Mononuclear cell (primary cell): ENCODE results near the gene GINS1. TPM values are rescaled to one million over a fixed set of nuclear protein-coding genes. Genes with fewer than 3 reads are reported as not detected.
"Not testable (repeated sequence)": the region's sequence is repeated elsewhere in the genome, so short reads cannot be mapped to it uniquely, and the experiment has no call there.

Source experiments
- H3K27me3 ChIP-seq: 2 replicates; pipeline ENCODE4 v1.6.0; 2011; ENCODE audit warnings: low read length, control low read depth; ENCODE audit not compliant: insufficient read depth
- H3K4me1 ChIP-seq: 2 replicates; pipeline ENCODE4 v1.5.1; 2011; ENCODE audit warnings: mild to moderate bottlenecking, low read length, control low read depth; ENCODE audit not compliant: insufficient read depth
- H3K4me3 ChIP-seq: 2 replicates; pipeline ENCODE4 v1.5.1; 2011; ENCODE audit warnings: mild to moderate bottlenecking, low read length, moderate library complexity
- H3K9me3 ChIP-seq: 2 replicates; pipeline ENCODE4 v1.5.1; 2011; ENCODE audit warnings: low read depth, mild to moderate bottlenecking, control low read depth, low read length
- total RNA-seq: library from RNA; depleted of rRNA; stranded (reverse); fragments of >200 nt; gene quantifications from one replicate; pipeline ENCODE4 v1.2.3, GENCODE V29; 2012

GINS1 gene
- total RNA-seq, 1 donor: 0.21 TPM

- no peaks in the 10 kb centered on the region for H3K4me1 ChIP-seq
- no peaks in the 10 kb centered on the region for H3K27me3 ChIP-seq
- no peaks in the 10 kb centered on the region for H3K9me3 ChIP-seq
- no peak overlapping the region for H3K4me3 ChIP-seq
These were observed 28.4 kb upstream of the GINS1 start for GRCh38 chr20:25378884-25379733.

DNA sequence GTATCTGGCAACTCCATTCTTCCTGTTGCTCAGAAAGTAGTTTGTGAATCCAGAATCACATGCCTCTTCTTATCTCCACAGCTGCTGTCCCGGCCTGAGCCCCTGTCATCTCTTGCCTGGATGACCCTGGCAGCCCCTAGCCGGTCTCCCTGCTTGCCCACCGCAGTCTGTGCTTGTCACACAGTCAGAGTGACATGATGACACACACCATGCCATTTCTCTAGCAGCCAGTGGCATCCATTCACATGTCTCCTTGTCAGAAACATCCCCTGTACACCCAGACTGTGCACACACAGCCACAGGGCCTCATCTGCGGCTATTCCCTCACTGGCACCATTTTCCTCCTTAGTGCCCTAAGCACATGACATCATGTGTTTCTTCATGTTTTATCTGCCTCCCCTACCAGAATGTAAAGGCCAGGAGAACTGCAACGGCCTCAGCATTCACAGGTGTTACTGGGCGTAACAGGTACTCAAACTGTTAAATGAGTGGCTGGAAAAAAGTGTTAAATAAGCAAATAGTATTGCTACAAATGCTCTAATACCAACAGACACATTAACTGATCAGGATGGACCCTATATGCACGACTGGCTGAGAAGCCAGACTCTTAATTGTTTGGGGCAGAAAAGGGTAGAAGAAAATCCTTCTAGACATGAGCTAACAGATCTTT is 26.4 kb upstream of the GINS1 start:
- Histone ChIP-seq H3K4me3 (no peak overlapping the region), H3K4me1 (no peaks in the 10 kb centered on the region), H3K27me3 (no peaks in the 10 kb centered on the region), H3K9me3 (no peaks in the 10 kb centered on the region)

GRCh38 chr20:25382704-25383370 is 24.6 kb upstream of the GINS1 start:
- H3K9me3 ChIP-seq: no peaks in the 10 kb centered on the region
- H3K4me3 ChIP-seq: no peak overlapping the region
- H3K4me1 ChIP-seq: no peaks in the 10 kb centered on the region
- no peaks in the 10 kb centered on the region for H3K27me3 ChIP-seq

DNA sequence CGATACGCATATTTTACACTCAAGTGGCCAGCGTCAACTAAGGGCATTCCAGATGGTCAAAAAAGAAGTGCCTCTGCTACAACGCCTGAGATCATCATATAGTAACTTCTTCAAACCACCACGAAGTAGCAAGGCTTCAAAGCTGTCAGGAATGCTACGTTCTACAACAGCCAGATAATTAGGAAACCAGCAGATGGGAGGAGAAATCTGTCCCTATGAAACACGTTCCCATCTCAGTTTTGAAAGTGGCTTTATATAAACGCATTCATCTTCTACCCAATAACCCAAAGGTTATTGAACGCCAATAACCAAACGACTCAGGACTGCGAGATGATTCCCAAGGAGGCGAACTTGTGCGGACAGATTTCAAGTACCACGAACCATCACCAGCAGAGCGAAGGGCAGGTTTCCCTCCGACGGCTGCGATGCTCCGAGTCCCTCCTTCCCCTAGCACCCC is 18.0 kb upstream of the GINS1 start:
- Histone ChIP-seq H3K4me1 (peaks cover 9% of the 10 kb centered on the region), H3K27me3 (no peaks in the 10 kb centered on the region), H3K4me3 (peak overlapping the region; percentile 59), H3K9me3 (no peaks in the 10 kb centered on the region)

DNA sequence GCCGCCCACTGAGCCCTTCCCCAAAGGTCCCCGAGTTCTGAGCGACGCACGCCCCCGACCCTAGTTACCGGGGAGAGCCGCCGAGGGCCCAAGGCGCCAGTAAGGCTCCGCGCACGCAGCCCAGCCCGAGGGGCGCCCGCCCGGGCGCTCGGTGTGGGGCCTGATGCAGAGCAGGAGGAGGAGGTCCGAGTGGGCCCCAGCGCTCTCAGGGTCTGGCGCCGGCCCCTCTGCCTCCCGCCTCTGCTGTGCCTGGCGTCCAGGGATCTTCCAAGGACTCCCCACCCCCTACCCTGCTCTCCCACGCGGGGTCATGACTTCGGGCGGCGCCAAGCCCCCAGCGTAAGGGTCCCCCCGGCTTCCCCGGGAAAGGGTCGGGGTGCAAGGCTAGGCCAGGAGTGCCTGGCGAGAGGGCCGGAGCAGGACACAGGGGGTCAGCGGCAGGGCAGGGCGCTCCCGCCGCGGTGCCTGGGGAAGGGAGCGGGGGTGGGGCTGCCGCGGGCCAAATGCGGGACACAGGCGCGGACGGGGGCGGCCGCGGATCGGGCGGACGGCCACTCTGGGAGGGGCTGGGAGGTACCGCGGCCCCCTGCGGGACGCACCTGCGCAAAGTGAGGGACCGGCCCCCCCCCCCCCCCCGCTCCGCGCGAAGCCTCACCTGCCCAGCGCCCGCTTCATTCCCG is 17.5 kb upstream of the GINS1 start:
- Histone ChIP-seq H3K4me3 (peak overlapping the region; percentile 59), H3K9me3 (no peaks in the 10 kb centered on the region), H3K27me3 (no peaks in the 10 kb centered on the region), H3K4me1 (peaks cover 9% of the 10 kb centered on the region)

GRCh38 chr20:25390538-25391528 is 16.6 kb upstream of the GINS1 start, which contains the start of gene ABHD12:
TSS of gene ABHD12 (minus strand) at chr20:25390835. CDS start at chr20:25390703, 132 bp downstream.
- Histone ChIP-seq H3K9me3 (no peaks in the 10 kb centered on the region), H3K4me1 (peaks cover 9% of the 10 kb centered on the region), H3K4me3 (peak within 1 kb of the TSS; percentile 59)

GRCh38 chr20:25394276-25394675 is 13.2 kb upstream of the GINS1 start:
- no peaks in the 10 kb centered on the region for H3K27me3 ChIP-seq
- no peaks in the 10 kb centered on the region for H3K9me3 ChIP-seq
- peaks cover 7% of the 10 kb centered on the region for H3K4me1 ChIP-seq
- H3K4me3 ChIP-seq: no peak overlapping the region

More at GRCh38 chr20:25390538-25391528, 16.6 kb upstream of the GINS1 start, which contains the start of gene ABHD12:
- no peaks in the 10 kb centered on the region for H3K27me3 ChIP-seq

DNA sequence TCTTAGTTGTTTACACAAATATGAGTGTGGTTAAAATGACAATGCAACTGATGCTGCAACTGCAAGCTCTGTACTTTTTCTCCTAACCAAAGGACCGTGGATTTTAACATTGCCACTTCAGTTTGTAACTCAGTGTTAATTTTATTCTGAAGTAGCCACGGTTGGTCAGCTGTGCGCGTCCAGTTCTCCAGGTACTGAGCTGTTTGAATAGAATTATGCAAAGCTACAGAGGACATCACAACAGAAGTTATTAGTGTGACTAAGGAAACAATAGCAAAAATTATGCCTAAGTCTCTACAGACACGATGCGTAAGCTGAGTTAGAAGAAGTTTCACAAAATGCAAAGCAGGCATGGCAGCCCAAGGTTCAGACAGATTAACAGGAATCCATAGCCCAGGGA is 12.5 kb upstream of the GINS1 start:
- no peak overlapping the region for H3K4me3 ChIP-seq
- peaks cover under 1% of the 10 kb centered on the region for H3K4me1 ChIP-seq
- no peaks in the 10 kb centered on the region for H3K27me3 ChIP-seq
- H3K9me3 ChIP-seq: no peaks in the 10 kb centered on the region

- H3K9me3 ChIP-seq: no peaks in the 10 kb centered on the region
- no peaks in the 10 kb centered on the region for H3K4me1 ChIP-seq
- no peak overlapping the region for H3K4me3 ChIP-seq
- H3K27me3 ChIP-seq: no peaks in the 10 kb centered on the region
These were observed 10.4 kb upstream of the GINS1 start for GRCh38 chr20:25397096-25397495.

DNA sequence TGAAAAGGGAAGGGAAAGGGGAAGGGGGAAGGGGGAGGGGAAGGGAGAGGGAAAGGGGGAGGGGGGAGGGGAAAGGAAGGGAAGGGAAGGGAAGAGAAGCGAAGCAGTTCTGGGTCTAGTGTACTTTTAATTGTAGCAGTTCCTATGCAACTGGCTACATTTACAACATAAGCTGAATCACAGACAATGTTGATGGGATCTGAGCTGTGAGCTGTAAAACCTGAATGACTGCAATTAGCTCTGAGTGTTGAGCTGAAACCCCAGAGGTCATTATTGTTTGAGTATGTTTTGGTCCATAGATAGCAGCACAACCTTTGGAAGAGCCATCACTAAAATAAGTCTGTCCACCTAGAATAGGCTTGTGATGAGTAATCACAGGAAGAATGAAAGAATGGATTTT is 9.7 kb upstream of the GINS1 start:
- H3K4me1 ChIP-seq: no peaks in the 10 kb centered on the region
- no peak overlapping the region for H3K4me3 ChIP-seq
- H3K9me3 ChIP-seq: no peaks in the 10 kb centered on the region
- H3K27me3 ChIP-seq: no peaks in the 10 kb centered on the region

DNA sequence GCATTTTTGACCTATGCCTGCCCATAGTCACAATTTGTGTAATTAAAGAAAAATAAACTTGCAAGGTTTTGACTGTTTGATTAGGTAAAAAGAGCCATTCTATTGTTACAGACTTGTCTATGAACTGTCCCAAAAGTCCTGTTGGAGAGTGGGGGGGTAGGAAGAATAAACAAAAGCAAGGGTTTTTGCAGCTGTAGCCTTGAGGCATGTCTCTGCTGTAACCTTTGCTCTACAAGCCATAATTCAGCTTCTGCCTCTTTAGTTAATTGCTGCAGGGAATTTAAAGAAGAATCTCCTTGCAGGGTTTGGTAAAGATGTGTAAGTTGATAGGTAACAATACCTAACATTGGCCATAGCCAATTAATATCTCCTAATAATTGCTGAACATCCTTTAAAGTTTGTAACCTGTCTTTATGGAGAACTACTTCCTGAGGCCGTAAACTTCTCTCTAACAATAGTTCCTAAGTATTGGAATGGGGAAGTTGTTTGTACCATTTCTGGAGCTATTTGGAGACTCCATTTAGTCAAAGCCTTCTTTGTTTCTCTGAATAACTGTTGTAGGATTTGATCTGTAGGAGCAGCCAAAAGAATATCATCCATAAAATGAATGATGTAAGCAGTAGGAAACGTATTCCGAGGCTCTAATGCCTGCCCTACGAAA is 9.0 kb upstream of the GINS1 start:
- Histone ChIP-seq H3K9me3 (peaks cover 5% of the 10 kb centered on the region), H3K27me3 (no peaks in the 10 kb centered on the region), H3K4me1 (no peaks in the 10 kb centered on the region), H3K4me3 (no peak overlapping the region)

- no peaks in the 10 kb centered on the region for H3K4me1 ChIP-seq
- H3K27me3 ChIP-seq: no peaks in the 10 kb centered on the region
- H3K9me3 ChIP-seq: peaks cover 5% of the 10 kb centered on the region
- no peak overlapping the region for H3K4me3 ChIP-seq
These were observed 8.4 kb upstream of the GINS1 start for GRCh38 chr20:25399037-25399430.

DNA sequence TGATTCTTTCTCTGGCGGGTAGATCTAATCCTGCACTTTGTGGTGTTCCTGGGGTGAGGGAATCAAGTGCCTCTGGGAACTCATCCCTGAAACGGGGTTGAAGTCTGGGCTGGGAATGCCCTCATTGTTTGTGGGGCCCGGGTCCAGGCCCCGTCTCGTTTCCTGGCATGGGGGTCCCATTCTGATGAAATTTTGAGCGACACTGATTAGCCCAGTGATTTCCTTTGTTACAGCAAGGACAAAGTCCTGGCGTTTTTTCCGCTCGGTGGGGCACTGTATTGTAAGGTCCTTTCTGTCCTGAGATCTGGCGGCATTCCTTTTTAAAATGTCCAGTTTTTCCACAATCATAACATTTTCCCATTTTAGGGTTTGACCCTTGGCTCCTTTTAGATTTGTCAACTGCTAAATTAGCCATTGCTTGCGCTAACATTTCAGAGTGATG is 7.2 kb upstream of the GINS1 start:
- not testable (repeated sequence) for H3K9me3 ChIP-seq, H3K27me3 ChIP-seq, H3K4me3 ChIP-seq, H3K4me1 ChIP-seq
